Measurements from ENCODE around the gene CTDNEP1.
A peak's percentile ranks its signal among the peaks of the same experiment; 100 is the strongest.

CTDNEP1 gene

DNA sequence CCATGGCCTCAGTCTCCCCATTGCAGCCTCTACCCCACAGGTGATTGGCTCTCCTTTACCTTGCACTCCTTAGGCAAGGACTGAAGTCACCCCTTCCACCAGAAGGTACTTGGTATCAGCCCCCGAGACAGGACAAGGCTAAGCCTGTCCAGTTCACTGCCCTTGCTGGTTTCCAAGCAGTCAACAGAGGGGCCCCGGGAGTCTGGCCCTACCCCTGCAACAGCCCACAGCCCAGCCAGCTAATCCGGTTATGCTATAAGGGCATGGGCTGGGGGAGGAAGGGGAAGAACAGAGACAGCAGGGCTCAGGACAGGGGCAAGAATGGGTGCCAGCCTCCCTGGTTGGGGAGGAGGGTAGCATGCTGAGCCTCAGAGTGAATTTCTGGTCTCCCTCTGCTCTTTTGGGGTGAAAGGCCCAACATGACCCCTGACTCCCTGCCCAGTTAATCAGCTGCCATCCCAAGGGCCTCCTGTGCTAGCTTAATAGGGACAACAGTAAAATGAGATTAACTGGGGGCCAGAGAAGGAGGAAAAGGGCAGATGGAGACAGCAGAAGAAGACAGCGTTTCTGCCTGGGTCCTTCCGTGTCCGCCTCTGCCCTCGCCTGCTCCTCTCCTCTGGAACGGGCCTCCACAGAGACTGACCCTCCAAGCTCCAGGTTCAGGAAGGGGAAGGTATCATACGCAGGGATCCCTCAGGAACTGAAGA is 42.6 kb downstream of the CTDNEP1 start:
- DNase-seq (ENCODE audit: low read depth), result no peak
- TF ChIP-seq, protein P1, sequence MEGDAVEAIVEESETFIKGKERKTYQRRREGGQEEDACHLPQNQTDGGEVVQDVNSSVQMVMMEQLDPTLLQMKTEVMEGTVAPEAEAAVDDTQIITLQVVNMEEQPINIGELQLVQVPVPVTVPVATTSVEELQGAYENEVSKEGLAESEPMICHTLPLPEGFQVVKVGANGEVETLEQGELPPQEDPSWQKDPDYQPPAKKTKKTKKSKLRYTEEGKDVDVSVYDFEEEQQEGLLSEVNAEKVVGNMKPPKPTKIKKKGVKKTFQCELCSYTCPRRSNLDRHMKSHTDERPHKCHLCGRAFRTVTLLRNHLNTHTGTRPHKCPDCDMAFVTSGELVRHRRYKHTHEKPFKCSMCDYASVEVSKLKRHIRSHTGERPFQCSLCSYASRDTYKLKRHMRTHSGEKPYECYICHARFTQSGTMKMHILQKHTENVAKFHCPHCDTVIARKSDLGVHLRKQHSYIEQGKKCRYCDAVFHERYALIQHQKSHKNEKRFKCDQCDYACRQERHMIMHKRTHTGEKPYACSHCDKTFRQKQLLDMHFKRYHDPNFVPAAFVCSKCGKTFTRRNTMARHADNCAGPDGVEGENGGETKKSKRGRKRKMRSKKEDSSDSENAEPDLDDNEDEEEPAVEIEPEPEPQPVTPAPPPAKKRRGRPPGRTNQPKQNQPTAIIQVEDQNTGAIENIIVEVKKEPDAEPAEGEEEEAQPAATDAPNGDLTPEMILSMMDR (IDR thresholded peaks at IDR 0.05; ENCODE audit: insufficient read depth, low read depth, low read length, missing control alignments), result no peak
- H3K4me3 ChIP-seq (ENCODE audit: low read depth, low read length), result no peak overlapping the region

DNA sequence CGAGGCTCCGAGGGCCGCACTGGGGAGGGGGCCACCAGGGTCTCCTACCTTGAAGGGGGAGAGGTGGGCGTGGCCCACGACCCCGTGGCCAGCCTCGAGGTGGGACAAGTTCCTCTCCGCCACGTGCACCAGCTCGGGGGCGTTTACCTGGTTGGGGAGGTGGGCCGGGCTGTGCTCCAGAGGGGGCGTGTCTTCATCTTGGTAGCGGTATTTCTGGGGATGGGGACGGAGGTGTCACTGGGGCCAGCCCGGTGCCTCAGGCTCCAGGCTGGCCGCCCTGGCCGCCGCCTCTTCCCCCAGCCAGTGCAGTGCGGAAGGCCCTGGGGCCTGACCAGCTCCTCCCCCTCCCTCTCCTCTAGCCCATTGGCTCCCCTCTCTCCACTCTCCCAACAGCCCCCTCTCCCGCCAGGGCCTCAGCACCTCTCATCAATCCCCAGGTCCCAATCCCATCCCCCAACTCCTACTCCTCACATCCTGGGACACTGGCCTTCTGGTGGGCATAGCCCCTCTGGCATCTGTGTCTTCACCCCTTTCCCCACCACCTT is 43.4 kb downstream of the CTDNEP1 start:
- no peak overlapping the region for H3K4me3 ChIP-seq (ENCODE audit: low read depth, low read length)
- TF ChIP-seq, protein P1 (IDR thresholded peaks at IDR 0.05; ENCODE audit: insufficient read depth, low read depth, low read length, missing control alignments), result no peak
- no peak for DNase-seq (ENCODE audit: low read depth)

DNA sequence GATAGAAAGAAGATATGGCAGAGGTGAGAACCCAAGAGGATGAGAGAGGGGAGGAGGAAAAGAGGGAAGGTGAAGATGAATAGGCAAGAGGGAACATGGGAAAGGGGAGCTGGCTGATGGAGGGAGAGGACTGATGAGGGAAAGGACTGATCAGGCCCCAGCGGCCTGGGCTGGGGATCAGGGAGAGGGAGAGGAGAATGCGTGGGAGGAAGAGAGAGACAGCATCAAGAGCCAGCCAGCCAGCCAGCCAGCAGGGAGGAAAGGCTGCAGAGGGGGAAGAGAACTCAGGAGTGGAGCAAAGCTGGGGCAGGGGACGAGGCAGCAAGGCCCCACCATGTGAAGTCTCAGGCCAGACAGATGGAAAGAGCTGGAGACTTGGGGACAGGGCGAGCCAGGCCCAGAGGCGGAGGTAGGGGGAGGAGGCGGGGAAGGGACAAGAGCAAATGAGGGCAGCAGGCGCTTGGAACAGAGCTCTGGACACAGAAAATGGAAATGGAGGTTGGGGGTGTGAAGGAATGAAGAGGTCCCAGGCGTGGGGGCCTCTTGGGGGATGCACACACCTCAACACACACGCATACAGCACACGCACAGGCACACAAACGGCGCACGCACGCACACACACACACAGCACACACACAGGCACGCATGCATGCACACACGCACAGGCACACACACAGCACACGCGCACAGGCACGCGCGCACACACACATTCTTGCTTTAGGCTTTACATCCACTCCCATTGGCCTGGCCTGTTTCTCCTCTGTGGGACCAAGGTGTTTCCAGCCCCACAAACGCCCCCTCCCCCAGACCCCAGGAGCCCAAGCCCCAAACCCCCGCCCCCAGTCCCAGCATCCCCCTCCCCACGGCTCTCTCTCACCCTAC is 44.2 kb downstream of the CTDNEP1 start:
- TF ChIP-seq, protein P1 (IDR thresholded peaks at IDR 0.05; ENCODE audit: insufficient read depth, low read depth, low read length, missing control alignments), result no peak
- no peak overlapping the region for H3K4me3 ChIP-seq (ENCODE audit: low read depth, low read length)

DNA sequence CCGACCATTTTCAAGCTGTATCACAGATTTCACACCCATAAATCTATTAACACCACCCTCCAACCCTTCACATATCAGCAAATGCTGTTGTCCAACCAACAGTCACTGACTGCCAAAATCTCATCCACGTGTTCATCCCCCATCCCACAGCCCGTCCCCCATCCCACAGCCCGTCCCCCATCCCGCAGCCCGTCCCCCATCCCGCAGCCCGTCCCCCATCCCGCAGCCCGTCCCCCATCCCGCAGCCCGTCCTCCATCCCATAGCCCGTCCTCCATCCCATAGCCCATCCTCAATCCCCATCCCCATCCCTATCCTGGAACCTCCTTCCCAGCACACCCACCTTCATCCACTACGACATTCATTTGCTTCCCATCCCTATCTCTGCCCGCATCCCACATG is 46.0 kb downstream of the CTDNEP1 start:
- H3K4me3 ChIP-seq (ENCODE audit: low read depth, low read length), result peak overlapping the region; percentile 41
- TF ChIP-seq, protein P1 (IDR thresholded peaks at IDR 0.05; ENCODE audit: insufficient read depth, low read depth, low read length, missing control alignments), result no peak
- DNase-seq (ENCODE audit: low read depth), result no peak

More for the DNA sequence above, 44.2 kb downstream of the CTDNEP1 start:
- DNase-seq (ENCODE audit: low read depth), result no peak

DNA sequence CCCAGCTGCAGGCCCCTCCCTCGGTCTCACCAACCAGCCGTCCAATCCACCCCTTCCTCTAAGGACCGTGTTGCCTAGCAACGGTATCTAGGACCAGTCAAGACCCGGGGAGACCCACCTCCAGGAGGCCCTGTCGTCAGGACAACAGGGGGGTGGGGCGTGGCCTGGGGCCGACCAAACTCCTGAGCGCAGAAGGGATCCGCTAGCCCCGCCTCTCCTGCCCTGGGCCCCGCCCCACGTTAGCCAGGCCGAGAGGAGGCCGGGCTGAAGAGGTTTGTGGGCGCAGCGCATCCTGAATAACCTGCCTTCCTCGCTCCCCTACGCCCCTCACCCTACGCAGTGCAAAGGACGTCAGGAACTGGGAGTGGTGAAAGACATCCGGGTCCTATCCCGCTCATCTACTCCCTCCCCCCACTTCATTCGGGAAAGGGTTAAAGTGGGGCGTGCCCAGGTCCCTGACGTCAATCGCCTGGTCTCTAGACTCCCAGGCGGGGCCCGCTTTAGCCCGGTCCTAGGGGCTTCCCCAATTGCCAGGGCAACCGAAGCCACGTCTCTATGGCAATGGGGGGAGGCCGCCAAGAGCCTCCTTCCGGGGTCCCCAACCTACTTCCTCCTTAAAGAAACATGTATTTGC is 46.6 kb downstream of the CTDNEP1 start:
- TF ChIP-seq, protein P1 (IDR thresholded peaks at IDR 0.05; ENCODE audit: insufficient read depth, low read depth, low read length, missing control alignments), result no peak
- peak; percentile 92 for DNase-seq (ENCODE audit: low read depth)
- H3K4me3 ChIP-seq (ENCODE audit: low read depth, low read length), result peak overlapping the region; percentile 41

DNA sequence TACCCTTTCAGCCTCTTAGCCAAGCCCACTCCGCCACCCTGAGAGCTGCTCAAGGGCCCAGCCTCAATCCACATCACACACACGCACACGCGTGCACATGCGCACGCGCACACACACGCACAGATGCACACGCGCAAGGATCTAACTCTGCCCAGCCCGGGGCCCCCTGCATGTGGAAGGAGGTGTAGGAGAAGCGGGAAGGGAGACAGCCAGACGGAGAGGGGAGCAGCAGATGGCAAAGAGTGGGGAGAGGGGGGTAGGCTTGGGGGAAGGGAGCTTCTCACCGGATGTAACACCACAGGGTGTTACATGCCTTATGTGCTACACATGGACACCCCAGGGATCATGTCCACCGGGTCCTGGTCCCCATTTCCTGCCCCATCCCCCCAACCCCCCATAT is 47.2 kb downstream of the CTDNEP1 start:
- H3K4me3 ChIP-seq (ENCODE audit: low read depth, low read length), result peak overlapping the region; percentile 41
- DNase-seq (ENCODE audit: low read depth), result no peak
- TF ChIP-seq, protein P1 (IDR thresholded peaks at IDR 0.05; ENCODE audit: insufficient read depth, low read depth, low read length, missing control alignments), result no peak
